ENCODE data around the gene GRIA3. TPM values are rescaled to one million over a fixed set of nuclear protein-coding genes. Genes with fewer than 3 reads are reported as not detected.
"Not testable (repeated sequence)": the region's sequence is repeated elsewhere in the genome, so short reads cannot be mapped to it uniquely, and the experiment has no call there.

Gene GRIA3
- total RNA-seq, 2 experiments from 2014 or later = not detected

DNA sequence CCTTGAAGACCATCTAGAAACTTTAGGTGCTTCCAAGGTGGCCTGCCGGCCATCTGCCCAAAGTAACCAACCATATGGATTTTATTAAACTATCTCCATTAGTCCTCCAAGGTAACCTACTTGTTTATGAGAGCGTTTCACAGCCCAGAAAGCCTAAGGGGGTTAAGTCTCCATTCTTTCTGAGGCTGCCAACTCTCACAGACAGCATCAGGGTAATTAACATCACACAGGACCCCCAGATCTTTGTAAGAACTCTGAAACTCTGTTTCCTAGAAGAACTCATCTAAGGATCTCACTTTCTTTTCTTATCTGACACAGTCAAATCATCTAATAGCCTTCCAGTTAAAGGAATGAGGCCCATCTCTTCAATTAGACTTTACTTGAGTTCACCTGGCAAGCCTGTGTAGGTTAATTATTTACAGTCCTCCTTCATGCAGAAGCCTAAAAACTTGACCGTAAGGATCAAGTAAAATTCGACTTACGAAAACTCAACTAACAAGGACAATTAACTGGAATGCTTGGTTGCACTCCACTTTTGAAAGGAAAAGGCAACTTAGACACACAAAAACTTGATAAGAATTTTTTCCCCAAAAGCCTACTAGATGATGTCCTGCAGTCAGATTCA lies 252.5 kb downstream of the GRIA3 start:
- H3K27me3 Mint-ChIP-seq = no peaks in the 10 kb centered on the region
- POLR2A ChIA-PET = no interaction called here
- H3K4me1 Mint-ChIP-seq = no peaks in the 10 kb centered on the region
- no peaks in the 10 kb centered on the region for H3K36me3 Mint-ChIP-seq (ENCODE audit: low read depth)
- no peak for DNase-seq
- H3K4me3 Mint-ChIP-seq = no peak overlapping the region
- no peaks in the 10 kb centered on the region for H3K9me3 Mint-ChIP-seq
- no peak overlapping the region for H3K27ac Mint-ChIP-seq
- CTCF ChIA-PET = interaction anchor here (1.5 kb wide), 1 partner anchor 13 kb away, joined by 3 read pairs; no protein-coding TSS in a partner anchor

DNA sequence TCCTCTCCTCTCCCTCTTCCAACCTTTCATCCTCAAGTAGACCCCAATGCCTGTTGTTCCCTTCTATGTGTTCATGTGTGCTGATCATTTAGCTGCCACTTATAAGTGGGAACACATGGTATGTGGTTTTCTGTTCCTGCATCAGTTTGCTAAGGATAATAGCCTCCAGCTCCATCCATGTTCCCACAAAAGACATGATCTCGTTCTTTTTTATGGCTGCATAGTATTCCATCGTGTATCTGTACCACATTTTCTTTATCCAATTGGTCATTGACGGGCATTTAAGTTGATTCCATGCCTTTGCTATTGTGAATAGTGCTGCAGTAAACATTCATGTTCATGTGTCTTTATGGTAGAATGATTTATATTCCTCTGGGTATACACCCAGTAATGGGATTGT lies 255.8 kb downstream of the GRIA3 start:
- H3K27ac Mint-ChIP-seq; POLR2A ChIA-PET; H3K4me3 Mint-ChIP-seq; CTCF ChIA-PET; H3K27me3 Mint-ChIP-seq; H3K36me3 Mint-ChIP-seq (ENCODE audit: low read depth); DNase-seq; H3K4me1 Mint-ChIP-seq; H3K9me3 Mint-ChIP-seq: not testable (repeated sequence)

GRCh38 chrX:123442764-123443163 lies 258.7 kb downstream of the GRIA3 start:
- Mint-ChIP-seq H3K9me3 (no peaks in the 10 kb centered on the region), H3K4me3 (no peak overlapping the region)

DNA sequence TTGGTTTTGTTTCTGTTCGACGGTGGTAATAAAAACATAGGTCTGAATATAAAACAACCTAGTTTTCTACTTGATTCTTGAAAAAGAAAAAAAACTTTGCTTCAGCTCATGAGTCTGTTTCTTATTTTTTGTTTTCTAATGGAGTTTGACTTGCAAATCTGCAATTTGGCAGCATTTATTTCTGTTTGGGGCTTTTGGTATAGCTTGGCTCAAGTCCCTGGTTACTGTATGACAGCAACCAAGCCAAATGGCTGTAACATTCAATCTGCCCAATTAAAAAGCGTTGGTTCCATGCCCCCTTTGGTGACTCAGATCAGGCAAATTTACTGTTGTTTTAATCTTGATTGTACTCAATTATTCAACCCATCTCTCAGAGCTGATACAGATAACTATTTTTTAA lies 263.4 kb downstream of the GRIA3 start:
- Mint-ChIP-seq H3K4me1 (no peaks in the 10 kb centered on the region), H3K9me3 (no peaks in the 10 kb centered on the region), H3K27ac (no peak overlapping the region), H3K4me3 (no peak overlapping the region), H3K27me3 (no peaks in the 10 kb centered on the region), H3K36me3 (ENCODE audit: low read depth) (no peaks in the 10 kb centered on the region)
- DNase-seq = no peak
- POLR2A ChIA-PET = no interaction called here
- CTCF ChIA-PET = no interaction called here

More at GRCh38 chrX:123442764-123443163, 258.7 kb downstream of the GRIA3 start:
- H3K4me1 Mint-ChIP-seq = no peaks in the 10 kb centered on the region
- POLR2A ChIA-PET = no interaction called here
- no peak overlapping the region for H3K27ac Mint-ChIP-seq
- CTCF ChIA-PET = no interaction called here
- no peaks in the 10 kb centered on the region for H3K36me3 Mint-ChIP-seq (ENCODE audit: low read depth)
- no peak for DNase-seq
- H3K27me3 Mint-ChIP-seq = no peaks in the 10 kb centered on the region

DNA sequence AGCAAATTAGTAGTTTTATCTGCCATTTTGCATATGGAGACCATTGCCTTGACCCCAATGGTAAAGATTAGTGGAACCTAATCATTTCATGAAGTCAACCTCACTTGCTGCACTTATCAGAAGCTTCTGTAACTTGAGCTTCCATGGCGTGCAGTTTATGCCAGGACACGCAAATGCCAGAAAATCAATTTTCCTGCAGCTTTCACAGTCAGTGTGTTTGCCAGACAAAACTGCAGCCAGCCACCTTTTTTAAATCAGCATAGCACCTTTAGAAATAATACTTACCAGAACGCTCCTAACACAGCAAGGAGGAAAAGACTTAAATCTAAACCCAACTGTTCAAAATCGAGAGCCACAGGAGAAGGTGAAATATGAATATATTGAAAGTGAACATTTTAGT lies 265.3 kb downstream of the GRIA3 start:
- H3K27ac Mint-ChIP-seq = no peak overlapping the region
- H3K4me3 Mint-ChIP-seq = no peak overlapping the region
- no peaks in the 10 kb centered on the region for H3K36me3 Mint-ChIP-seq (ENCODE audit: low read depth)
- H3K27me3 Mint-ChIP-seq = no peaks in the 10 kb centered on the region
- POLR2A ChIA-PET = no interaction called here
- H3K9me3 Mint-ChIP-seq = no peaks in the 10 kb centered on the region
- H3K4me1 Mint-ChIP-seq = no peaks in the 10 kb centered on the region
- no peak for DNase-seq
- CTCF ChIA-PET = interaction anchor here (1.1 kb wide), 1 partner anchor 12 kb away, joined by 3 read pairs; no protein-coding TSS in a partner anchor

DNA sequence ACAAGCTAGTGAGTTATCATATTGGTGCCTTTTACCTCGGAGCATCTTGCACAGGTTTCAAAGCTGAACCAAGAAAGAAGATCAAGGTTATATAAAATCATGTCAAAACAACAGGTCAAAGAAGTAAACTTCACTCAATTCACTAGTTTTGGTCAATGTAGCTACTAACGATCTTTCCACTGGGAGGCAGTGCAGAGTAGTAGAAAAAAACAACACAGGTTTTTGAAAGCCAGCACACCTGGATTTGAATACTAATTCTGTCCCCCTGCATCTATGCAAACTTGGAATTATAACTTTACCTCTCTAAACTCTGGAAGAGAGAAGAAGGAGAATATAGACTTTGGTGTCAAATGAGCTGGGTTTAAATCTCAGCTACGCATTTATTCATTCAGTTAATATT lies 266.1 kb downstream of the GRIA3 start:
- ChIA-PET CTCF (interaction anchor here (1.1 kb wide), 1 partner anchor 13 kb away, joined by 3 read pairs; no protein-coding TSS in a partner anchor), POLR2A (no interaction called here)
- no peak overlapping the region for H3K4me3 Mint-ChIP-seq
- H3K36me3 Mint-ChIP-seq (ENCODE audit: low read depth) = no peaks in the 10 kb centered on the region
- H3K27ac Mint-ChIP-seq = no peak overlapping the region
- DNase-seq = no peak
- H3K27me3 Mint-ChIP-seq = no peaks in the 10 kb centered on the region
- no peaks in the 10 kb centered on the region for H3K9me3 Mint-ChIP-seq
- H3K4me1 Mint-ChIP-seq = no peaks in the 10 kb centered on the region

GRCh38 chrX:123454712-123455431 lies 270.8 kb downstream of the GRIA3 start:
- no peaks in the 10 kb centered on the region for H3K27me3 Mint-ChIP-seq
- CTCF ChIA-PET = no interaction called here
- no peak overlapping the region for H3K27ac Mint-ChIP-seq
- H3K4me1 Mint-ChIP-seq = no peaks in the 10 kb centered on the region
- no peaks in the 10 kb centered on the region for H3K36me3 Mint-ChIP-seq (ENCODE audit: low read depth)
- no peak for DNase-seq
- H3K4me3 Mint-ChIP-seq = no peak overlapping the region
- POLR2A ChIA-PET = no interaction called here
- H3K9me3 Mint-ChIP-seq = no peaks in the 10 kb centered on the region

- Mint-ChIP-seq H3K36me3 (ENCODE audit: low read depth) (no peaks in the 10 kb centered on the region), H3K9me3 (no peaks in the 10 kb centered on the region), H3K27me3 (no peaks in the 10 kb centered on the region), H3K27ac (no peak overlapping the region), H3K4me1 (no peaks in the 10 kb centered on the region), H3K4me3 (no peak overlapping the region)
- POLR2A ChIA-PET = no interaction called here
- CTCF ChIA-PET = no interaction called here
- DNase-seq = no peak
Observed at GRCh38 chrX:123455693-123456092, 271.6 kb downstream of the GRIA3 start.

DNA sequence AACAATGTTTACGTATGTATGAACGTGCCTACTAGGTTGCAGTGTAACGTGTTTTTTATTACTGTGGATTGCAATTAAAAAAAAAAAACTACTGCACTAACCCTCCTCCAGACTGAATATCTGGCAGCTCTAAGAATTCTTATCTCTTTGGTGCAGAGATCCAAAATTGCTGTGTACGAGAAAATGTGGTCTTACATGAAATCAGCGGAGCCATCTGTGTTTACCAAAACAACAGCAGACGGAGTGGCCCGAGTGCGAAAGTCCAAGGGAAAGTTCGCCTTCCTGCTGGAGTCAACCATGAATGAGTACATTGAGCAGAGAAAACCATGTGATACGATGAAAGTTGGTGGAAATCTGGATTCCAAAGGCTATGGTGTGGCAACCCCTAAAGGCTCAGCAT lies 280.6 kb downstream of the GRIA3 start:
- no peak overlapping the region for H3K4me3 Mint-ChIP-seq
- no peaks in the 10 kb centered on the region for H3K4me1 Mint-ChIP-seq
- H3K27me3 Mint-ChIP-seq = no peaks in the 10 kb centered on the region
- ChIA-PET POLR2A (no interaction called here), CTCF (no interaction called here)
- no peaks in the 10 kb centered on the region for H3K9me3 Mint-ChIP-seq
- no peak for DNase-seq
- H3K36me3 Mint-ChIP-seq (ENCODE audit: low read depth) = no peaks in the 10 kb centered on the region
- H3K27ac Mint-ChIP-seq = no peak overlapping the region

GRCh38 chrX:123468481-123468880 lies 284.4 kb downstream of the GRIA3 start:
- Mint-ChIP-seq H3K36me3 (ENCODE audit: low read depth) (no peaks in the 10 kb centered on the region), H3K27me3 (no peaks in the 10 kb centered on the region), H3K4me3 (no peak overlapping the region), H3K9me3 (no peaks in the 10 kb centered on the region), H3K27ac (no peak overlapping the region), H3K4me1 (no peaks in the 10 kb centered on the region)
- ChIA-PET POLR2A (no interaction called here), CTCF (no interaction called here)
- DNase-seq = no peak

DNA sequence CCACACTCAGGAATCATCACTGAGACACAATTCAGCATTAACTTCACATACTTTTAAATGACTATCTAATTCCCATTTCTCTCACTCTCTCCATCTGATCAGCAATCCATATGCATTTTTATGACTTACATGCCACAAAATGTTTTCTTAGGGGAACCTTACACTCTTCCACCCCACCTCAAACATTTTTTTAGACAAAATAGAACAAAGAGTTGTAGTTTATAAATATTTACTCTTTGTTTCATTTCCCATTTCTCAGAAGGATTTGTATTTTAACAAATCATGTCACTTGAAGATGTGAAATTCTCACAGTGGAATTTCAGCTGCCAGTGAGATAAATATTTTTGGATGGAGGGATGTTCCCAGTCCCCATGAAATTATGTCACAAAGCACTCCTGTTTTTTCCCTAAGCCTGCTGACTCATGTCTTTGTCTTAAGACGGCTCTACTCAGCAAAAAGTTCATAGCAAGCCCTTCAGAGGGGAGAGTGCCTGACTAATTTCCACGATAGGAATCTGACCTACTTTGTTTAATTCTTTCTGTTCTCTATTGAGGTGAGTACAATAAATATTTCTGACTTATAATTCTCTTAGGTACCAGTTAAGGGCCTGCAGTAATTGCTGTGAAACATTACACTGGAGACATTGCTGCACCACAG lies 291.1 kb downstream of the GRIA3 start:
- CTCF ChIA-PET = no interaction called here
- POLR2A ChIA-PET = no interaction called here
- Mint-ChIP-seq H3K27me3 (peaks cover 2% of the 10 kb centered on the region), H3K27ac (no peak overlapping the region), H3K4me1 (no peaks in the 10 kb centered on the region), H3K4me3 (no peak overlapping the region), H3K9me3 (no peaks in the 10 kb centered on the region), H3K36me3 (ENCODE audit: low read depth) (no peaks in the 10 kb centered on the region)
- DNase-seq = no peak

DNA sequence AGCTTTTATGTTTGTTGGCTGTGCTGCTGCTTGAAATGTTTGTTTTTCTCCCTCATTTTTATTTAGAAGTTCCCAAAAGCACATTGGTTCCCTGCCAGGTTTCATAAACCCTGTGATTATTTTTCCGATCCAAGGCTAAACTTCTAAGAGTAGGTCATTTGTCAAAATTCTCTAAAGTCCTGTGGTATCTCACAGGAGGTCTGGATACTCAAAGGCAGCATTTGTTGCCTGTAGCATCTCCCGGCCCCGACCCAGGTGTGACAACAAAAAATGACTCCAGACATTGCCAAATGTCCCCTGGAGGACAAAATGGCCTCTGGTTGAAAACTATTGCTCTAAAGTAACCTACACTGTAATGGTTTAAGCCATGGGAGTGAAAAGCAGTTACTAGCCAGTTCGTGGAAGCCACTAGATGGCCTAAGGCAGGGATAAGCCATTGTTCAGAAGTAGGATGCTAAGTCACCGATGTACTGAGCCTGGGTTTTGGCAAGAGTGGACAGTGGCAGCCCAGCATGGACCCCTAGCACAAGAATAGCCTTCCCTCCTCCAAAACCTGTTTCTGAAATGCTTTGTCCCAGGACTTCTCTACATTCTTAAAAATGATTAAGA lies 292.6 kb downstream of the GRIA3 start:
- no peak for DNase-seq
- H3K4me1 Mint-ChIP-seq = no peaks in the 10 kb centered on the region
- H3K27ac Mint-ChIP-seq = no peak overlapping the region
- ChIA-PET CTCF (no interaction called here), POLR2A (no interaction called here)
- no peaks in the 10 kb centered on the region for H3K36me3 Mint-ChIP-seq (ENCODE audit: low read depth)
- H3K4me3 Mint-ChIP-seq = no peak overlapping the region
- H3K27me3 Mint-ChIP-seq = peaks cover 2% of the 10 kb centered on the region
- no peaks in the 10 kb centered on the region for H3K9me3 Mint-ChIP-seq

DNA sequence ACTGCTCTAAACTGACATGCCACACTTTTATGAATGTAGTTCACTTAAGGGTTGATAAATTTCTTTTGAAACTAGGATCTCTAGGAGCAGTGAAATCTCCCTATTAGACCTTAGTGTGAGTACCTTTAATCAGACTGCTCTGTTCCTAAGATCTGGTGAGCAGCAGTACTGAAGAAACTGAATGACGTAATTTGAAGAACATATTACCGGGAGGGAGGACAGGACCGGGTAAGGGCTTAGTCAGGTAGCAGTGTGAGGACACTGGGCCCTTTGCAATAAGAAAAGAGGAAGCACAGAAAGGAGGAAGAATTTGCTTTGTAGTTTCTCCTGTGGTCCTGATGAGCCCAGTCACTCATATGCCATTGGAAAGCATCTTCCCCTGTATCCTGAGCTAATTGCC lies 293.6 kb downstream of the GRIA3 start:
- Mint-ChIP-seq H3K9me3 (no peaks in the 10 kb centered on the region), H3K36me3 (ENCODE audit: low read depth) (no peaks in the 10 kb centered on the region), H3K27me3 (peaks cover 2% of the 10 kb centered on the region), H3K27ac (no peak overlapping the region), H3K4me1 (no peaks in the 10 kb centered on the region), H3K4me3 (no peak overlapping the region)
- ChIA-PET POLR2A (no interaction called here), CTCF (no interaction called here)
- DNase-seq = no peak

Data from activated CD4-positive, alpha-beta memory T cell treated with anti-CD3 and anti-CD28 coated beads, Interleukin-2, amount 10 ng/mL, durations not matched to agents 7 days and 5 days (primary cell).